HG02571 (cell line): Measurements from ENCODE around the gene DOCK9.

Source experiments
- ATAC-seq: cut with Tn5 transposase; IDR thresholded peaks from one replicate; pipeline ENCODE4 v1.9.1; 2021; ENCODE audit warnings: mild to moderate bottlenecking, moderate library complexity; ENCODE audit not compliant: unreplicated experiment

DOCK9 gene

DNA sequence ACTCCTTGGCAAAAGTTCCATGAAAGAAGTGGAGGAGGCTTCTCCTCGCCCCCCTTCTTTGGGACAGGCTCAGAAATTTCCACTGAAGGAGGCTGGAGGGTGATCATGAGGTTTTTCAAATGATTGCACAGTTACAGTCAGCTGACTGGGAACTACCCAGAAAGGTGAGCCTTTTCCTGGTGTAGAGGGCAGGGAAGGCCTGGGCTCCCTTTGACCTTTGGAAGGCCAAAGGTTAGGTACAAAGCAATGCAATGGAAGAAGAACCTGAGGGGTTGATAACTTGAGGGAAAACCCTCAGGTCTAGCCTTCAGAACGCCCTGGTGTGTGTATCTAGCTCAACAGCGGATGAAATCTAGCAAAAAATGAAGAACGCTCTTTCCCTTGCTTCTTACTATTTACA is 175.3 kb downstream of the DOCK9 start:
- no peak for ATAC-seq

DNA sequence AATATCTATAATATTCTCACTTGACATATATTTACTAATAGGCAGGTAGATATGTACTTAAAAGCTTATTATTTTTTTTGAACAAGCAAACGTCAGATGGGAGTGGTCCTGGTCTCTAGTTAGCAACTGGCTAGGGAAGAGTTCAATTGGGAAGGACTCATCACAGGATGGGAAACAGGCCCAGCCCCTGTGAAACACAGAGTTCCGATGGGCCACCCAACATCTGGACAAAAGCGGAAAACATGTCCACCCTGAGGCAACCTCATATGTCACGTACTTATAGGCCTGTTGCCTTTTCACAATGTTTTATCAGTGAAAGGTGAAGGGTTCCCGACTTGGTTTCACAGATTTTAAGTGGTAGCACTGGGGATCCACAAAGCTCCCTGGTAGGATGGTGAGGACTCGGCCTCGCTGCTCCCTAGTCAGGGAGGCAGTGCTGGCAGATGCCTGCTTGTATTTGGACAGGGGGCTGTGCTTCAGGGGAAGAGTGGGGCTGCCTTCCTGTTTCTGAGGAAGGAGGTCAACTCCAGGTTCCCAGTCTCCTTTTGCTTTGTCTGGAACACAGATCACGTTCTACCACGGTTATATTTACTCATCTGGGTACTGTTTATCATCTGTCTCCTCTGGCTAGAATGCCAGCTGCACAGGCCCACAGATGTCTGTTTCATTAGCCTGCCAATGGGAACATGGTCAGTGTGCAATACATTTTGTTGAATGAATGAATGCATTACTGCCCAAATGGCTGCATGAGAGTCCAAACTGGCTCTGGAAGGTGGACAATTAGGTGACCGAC is 176.0 kb downstream of the DOCK9 start:
- no peak for ATAC-seq

DNA sequence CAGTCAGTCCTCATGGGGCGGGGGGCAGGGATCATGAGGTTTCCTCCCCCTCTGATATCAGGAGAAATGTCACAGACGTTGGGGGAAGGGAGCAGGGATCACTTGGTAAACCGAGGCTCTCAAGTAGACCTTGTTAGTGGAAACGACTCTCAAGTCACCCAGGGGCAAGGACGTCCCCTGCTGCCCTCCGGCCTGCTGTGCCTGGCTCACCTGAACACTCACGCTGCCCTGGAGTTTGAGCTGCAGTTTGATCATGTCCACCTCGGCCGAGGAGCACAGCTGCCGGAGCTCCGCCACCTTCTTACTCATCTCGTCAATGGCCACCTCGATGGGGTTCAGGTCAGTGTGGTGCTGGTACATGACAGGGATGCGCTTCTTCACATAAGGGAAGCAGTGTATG is 177.8 kb downstream of the DOCK9 start:
- ATAC-seq: no peak

DNA sequence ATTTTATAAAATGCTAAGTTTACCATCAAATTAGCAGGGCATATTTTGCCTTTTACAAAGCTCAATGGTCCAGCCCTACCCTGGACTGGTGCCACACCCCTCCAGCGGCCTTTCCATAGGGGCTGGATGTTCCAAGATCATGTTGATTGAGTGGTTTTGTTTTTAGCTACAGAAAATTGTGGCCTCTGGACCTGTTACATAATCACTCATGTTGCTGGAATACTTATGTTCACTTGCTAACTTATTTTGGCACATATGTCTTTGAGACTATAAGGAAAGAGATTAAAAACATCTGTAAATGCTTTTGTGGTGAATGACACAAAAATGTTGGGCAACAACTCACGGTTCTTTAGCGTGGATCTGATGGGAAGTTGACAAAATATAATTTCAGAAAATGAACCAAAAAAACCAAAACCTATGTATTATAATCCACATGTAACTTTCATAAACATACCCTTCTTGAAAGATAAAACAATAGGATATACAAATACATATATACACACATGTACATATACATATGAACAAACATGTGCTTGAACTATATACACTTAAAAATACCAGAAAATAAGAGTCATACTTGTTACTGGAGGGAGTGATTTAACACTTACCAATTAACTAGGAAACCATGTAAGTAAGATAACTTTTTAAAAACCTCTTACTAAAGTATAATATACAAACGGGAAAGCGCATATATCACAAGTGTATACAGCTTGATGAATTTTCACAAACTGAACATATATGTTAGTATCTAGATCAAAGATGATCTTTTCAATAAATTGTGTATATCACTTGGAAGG is 178.8 kb downstream of the DOCK9 start:
- ATAC-seq: no peak

DNA sequence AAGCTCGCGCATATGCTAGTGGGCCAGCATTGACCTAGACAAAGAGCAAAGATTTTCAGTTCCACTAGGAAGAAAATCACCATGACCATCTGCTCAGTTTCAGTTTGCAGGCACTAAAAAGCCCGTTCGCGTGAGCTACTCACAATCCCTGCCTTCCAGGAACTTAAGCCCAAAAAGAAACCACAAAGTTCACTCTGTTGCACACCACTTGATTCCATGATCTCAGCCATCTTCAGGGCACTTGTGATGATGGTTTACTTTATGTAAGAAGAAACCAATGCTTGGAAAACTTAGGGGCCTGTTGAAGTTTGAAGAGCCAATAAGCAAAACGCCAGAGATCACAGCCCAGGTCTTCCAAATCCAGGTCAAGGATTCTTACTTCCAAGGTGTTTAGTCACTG is 180.4 kb downstream of the DOCK9 start:
- ATAC-seq: no peak

DNA sequence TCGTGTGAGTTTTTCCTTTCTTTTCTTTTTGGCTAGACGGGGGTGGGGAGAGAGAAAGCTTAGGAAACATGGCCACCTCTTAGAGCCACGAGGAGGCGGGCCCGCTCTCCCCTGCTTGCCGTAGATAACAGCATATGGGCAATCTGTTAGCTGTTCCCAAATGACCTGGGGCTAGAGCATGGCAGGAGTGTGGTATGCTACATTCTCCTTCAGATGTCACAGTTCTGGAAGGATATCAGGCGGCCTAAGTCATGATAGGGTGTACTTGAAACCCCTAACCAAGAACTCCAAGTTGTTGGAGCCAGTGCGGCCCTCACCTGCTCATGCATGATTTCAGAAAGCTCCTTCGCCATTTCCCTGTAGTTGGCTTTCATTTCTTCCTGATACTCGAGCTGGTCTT is 181.1 kb downstream of the DOCK9 start:
- no peak for ATAC-seq

DNA sequence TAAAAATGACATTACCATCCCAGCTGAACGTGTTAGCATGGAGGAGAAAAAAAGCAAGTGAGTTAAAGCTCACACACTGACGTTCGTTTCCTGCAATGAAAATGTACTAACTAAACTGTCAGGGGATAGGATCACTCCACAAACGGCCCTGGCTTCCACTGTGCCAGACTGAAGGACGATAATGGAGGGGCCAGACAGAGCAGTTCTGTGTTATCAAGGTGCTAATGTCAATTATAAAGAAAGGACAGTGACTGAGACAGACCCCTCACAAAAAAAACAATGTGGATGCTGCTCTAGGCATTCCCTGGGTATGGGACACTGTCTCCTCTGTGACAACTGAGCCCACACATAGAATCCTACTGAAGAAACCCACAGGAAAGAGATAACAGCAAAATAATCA is 181.7 kb downstream of the DOCK9 start:
- no peak for ATAC-seq

DNA sequence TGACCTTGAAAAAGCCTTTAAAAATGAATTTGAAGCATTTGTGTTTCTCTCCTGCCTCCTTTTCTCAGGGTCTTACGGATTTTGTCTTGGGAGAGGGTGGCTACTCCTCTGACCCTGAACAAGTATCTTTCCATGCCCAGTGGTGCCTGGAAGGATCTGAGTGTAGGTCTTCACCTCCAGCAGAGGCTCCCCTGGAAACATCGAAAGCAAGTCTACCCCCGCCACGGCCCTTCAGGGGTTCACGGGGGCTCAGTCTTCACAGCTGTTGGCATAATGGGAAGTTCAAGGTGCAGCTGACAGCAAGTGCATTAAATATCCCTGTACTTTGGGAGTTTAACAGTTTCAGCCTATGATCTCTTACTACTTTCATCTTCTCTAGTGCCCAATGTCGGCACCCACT is 182.6 kb downstream of the DOCK9 start:
- ATAC-seq: no peak

DNA sequence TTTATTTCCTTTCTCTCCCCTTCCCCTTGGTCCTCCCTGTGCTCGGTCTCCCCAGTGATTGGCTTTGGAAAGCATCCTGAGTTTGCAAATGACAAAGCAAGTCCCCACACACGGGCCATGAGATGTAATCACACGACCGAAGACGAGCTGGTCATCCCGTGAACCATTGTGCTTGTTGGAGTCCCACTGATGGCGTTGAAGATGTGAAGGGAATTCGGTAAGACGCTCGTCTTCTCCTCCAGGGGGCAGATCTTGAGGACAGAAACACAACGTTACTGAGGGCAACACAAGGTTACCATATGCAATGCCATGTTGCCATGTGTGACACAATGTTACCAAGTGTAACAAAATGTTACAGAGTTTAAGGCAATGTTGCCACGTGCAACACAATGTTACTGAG is 183.4 kb downstream of the DOCK9 start:
- no peak for ATAC-seq

DNA sequence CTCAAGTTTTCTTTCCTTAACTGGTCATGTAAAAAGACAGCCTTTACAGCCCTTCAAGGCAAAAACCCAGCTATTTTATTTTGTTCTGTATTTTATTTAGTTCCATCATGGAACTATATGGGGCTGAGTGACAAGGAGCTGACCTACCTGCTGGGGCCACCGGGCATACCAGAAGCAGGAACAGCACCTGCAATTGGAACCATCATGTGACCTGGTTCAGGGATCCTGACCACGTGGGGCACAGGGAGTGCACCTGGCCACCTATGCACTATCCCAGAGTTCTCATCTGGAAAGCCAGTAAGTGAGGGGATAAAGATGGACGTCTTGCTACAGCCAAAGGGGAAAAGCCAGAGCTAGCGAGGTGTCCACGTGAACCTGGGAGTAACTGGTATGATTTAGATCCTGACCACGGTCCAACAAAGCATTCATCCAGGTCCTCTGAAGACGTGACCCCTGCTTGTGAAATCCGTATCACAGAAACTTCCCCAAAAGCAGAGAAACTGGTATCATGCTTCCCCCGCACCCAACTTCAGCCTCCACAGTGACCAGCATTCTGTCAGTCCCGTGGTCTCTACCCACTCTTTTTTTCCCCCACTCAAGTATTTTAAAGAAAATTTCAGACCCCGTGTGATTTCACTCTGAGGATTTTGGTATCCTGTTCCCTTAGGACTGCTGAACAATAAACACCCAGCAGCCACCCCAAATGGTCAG is 184.9 kb downstream of the DOCK9 start:
- ATAC-seq: no peak

DNA sequence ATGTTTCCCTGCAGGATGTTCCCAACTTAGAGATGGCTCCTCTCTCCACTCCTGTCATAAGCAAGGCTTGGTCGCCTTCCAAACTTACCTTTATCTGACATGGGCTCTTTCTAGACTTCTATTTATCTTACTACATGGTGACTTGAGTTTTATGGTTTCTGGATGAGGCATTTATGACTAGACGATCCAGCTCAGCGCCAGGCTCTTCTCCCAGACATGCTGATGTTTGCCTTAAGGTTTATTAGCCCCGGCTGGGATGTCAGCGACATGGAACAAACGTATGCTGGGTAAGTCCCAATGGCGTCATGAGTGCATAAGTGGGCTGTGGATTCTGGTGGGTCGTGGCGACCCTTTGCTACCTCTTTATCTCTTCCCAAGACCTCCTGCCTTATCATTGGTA is 185.5 kb downstream of the DOCK9 start:
- ATAC-seq: no peak

DNA sequence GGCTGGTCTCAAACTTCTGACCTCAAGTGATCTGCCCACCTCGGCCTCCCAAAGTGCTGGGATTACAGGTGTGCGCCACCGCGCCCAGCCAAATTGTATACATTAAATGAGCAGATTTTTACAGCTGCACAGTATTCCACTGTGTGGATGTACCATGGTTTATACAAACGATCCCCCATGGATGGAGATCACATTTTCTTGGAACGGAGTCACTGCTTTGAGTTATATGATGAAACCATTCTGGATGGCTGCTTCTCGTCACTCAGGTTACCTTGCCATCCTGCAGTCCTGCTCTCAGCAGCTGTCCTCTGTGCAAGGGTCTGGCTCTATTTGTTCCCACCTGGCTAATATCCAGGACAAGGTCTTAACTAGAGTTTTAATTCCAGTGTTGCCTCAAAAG is 186.3 kb downstream of the DOCK9 start:
- ATAC-seq: no peak

DNA sequence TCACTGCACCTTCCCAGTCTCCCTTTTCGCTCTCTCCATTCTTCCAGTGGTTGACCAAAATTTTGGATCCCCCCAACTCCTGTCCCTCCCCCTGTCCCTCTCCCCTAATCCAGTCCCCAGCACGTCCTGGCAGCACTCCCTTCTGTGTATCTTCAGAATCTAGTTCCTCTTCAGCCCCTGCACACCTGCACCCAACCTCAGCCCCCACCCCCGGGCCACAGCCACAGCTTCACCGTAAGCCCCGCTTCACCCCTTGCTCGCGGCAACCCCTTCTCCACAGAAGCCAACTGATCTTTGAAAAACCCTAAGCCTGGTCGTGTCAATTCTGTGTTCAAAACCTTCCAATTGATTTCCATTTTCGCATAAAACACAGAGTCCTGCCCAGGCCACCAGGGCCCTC is 189.9 kb downstream of the DOCK9 start:
- no peak for ATAC-seq

DNA sequence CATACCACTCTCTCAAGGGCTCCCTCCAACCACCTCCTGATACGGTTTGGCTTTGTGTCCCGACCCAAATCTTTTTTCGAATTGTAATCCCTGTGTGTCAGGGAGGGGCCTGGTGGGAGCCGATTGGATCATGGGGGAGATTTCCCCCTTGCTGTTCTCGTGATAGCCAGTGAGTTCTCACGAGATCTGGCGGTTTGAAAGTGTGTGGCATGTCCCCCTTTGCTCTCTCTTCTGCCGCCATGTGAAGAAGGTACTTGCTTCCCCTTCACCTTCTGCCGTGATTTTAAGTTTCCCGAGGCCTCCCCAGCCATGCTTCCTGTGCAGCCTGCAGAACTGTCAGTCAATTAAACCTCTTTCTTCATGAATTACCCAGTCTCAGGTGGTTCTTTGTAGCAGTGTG is 190.7 kb downstream of the DOCK9 start:
- no peak for ATAC-seq

DNA sequence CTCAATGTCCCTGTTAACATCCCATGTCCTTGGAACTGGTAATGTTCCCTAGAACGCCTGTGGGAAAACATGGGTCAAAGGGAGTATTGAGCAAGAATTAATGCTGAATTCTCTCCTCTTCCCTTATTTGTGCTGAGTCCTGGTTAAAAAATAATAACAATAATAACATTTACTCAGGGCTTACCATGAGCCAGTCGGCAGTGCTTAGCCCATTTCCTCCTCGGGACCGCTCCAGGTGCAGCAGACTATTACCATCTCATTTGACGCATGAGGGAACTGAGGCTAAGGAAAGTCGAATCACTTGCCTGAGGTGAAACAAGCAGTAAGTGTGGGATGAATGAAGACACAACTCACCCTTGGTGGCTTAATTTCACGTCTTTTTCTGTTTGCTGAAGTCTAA is 191.8 kb downstream of the DOCK9 start:
- no peak for ATAC-seq

DNA sequence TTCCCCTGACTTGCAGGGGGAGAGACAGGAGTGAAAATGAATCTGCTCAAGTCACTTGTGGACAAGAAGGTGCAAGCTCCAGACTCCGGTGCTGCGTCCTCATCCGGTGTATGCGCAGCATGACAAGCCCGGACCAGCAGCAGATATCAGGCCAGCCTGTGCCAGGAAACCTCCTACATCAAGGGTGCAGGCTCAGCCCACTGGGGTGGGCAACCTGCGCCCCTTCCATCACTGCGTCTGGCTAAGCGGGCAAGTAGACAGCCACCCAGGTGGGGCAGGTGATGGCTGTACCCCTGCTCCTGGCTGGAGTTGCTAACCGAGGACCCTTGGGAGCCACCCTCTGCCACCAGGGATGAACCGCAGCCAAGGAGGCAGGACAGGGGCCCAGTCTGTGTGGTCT is 192.5 kb downstream of the DOCK9 start:
- no peak for ATAC-seq

DNA sequence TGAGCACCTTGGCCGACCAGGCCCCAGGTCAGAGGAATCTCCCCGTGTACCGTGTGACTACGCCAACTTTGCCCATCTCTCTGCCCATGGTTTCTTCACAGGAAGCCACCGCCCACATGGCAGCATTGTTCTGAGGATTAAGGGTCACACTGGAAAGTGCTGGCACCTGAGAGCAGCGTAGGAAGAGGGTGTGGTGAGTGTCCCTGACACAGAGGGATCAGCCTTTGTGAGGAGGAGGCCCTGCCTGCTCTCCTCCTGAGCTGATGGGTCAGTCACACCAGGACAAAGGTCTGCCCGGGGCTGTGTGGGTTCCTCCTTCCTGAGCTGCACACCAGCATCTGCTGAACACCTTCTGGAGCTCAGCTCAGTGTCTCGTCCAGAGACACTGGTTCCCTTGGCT is 193.2 kb downstream of the DOCK9 start:
- no peak for ATAC-seq

DNA sequence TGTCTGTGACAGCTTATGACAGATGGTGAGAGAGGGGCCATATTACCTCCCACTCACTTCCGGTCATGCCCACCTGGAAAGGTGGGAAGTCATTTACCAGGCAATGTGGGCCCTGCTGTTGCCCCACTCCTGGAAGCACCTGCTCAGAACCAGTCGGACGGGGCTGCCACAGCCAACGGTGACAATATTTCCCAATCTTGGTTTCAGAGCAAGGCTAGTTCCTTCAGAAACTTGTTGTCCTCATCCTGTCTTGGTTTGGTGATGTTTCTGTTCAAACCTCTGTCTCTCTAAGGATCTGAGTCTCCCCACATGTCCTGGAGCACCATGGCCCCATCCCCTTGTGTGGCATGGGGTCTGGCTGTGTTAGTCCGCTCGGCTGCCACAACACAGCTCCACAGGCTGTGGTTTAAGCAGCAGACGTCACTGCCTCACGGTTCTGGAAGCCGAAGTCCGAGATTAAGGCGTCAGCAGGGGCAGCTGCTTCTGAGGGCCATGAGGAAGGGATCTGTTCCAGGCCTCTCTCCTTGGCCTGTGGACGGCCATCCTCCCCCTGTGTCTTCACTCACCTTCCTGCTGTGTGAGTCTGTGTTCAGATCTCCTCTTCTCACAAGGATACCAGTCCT is 193.9 kb downstream of the DOCK9 start:
- ATAC-seq: no peak

DNA sequence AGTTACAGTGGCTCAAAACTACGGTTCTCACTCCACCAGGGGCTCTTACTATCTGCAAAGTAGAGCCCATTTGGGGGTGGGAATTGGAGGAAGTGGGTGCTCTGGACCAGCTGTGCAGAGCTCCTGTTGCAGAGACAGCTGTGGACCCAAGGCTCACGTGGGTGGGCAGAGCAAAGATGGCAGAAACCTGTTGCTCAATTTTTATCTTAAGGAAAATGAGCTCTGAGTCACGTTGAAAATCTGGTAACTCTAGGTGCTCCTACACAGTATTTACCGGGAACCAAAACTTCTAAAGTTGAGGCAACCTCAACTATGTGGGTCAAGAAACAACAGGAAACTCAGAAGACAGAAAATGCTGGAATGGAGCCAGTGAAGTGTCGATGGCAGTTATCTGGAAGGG is 195.2 kb downstream of the DOCK9 start:
- no peak for ATAC-seq

DNA sequence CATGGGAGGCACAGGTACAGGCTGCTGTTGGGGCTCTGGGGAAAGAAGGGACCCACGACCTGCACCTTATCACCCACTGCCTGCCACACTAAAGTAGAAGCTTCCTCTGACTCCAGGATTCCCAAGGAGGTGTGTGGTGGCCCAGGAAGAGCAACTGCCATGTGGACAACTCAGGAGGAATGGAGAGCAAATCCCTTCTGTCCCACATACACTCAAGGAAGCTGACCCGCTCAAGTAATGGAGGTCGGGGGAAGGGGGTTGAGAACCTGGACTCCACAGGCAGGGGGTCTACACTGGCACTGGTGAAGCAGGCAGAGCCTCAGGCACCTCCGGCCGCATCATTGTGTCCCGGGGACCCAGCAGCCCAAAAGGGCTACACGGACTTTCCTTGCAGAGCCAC is 196.0 kb downstream of the DOCK9 start:
- ATAC-seq: no peak

DNA sequence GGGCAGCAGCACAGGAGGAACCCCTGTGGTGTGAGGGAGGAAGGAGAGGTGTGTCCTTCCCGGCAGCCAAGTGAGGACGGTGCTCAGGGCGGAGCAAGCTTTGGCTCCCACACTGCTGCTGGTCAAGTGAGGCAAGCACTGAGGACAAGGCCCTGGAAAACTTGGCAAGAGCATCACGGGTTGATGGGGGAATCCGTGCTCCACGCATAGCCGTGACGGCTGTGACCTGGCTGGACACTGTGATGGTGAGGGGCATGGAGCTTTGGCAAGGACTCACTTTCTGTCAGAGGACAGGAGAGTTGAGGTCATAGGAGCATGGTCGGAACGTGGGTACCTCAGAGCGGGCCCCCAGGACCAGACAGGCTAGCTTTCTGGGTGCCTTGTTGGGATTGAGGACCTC is 196.4 kb downstream of the DOCK9 start:
- ATAC-seq: no peak
